HEK293 (cell line): ENCODE results near the gene SCFD2.

Source experiments
- CTCF ChIP-seq: fragments of 450-650 bp; formaldehyde crosslinking; IDR thresholded peaks from 2 replicates; pipeline ENCODE4 v1.5.1; 2016; ENCODE audit warnings: missing biosample characterization, missing genetic modification characterization
- KLF10 ChIP-seq: fragments of 450-650 bp; IDR thresholded peaks from 2 replicates; pipeline ENCODE4 v1.5.1; 2018; ENCODE audit warnings: missing biosample characterization, mild to moderate bottlenecking, missing genetic modification characterization
- PRDM6 ChIP-seq: fragments of 450-650 bp; formaldehyde crosslinking; IDR thresholded peaks from 2 replicates; pipeline ENCODE4 v1.5.1; 2017; ENCODE audit warnings: missing biosample characterization, missing genetic modification characterization
- ZBTB10 ChIP-seq: fragments of 450-650 bp; formaldehyde crosslinking; IDR thresholded peaks from 2 replicates; pipeline ENCODE4 v1.5.1; 2016; ENCODE audit warnings: missing biosample characterization, missing genetic modification characterization
- ZBTB11 ChIP-seq: fragments of 450-650 bp; formaldehyde crosslinking; conservative IDR thresholded peaks from 2 replicates; pipeline ENCODE4 v1.5.1; 2016; ENCODE audit warnings: low read depth, missing biosample characterization, missing genetic modification characterization
- ZBTB8A ChIP-seq: fragments of 450-650 bp; formaldehyde crosslinking; IDR thresholded peaks from 2 replicates; pipeline ENCODE4 v1.5.1; 2016; ENCODE audit warnings: missing biosample characterization, missing genetic modification characterization
- ZNF112 ChIP-seq: fragments of 450-650 bp; formaldehyde crosslinking; IDR thresholded peaks from 2 replicates; pipeline ENCODE4 v1.5.0; 2017; ENCODE audit warnings: missing biosample characterization, missing genetic modification characterization
- ZNF501 ChIP-seq: fragments of 450-650 bp; formaldehyde crosslinking; IDR thresholded peaks from 2 replicates; pipeline ENCODE4 v1.5.1; 2016; ENCODE audit warnings: missing biosample characterization, missing genetic modification characterization

GRCh38 chr4:52983563-52984303, 382.1 kb downstream of the SCFD2 start:
- TF ChIP-seq PRDM6 (tag by site-specific recombination) (no peak), CTCF (tag by site-specific recombination) (no peak), ZBTB8A (tag by site-specific recombination) (no peak), KLF10 (no peak), ZNF112 (tag by site-specific recombination) (no peak), ZNF501 (tag by site-specific recombination) (no peak), ZBTB10 (no peak), ZBTB11 (tag by site-specific recombination) (no peak)
